H1 (cell line): ENCODE data around the gene TSNAXIP1. TPM values are rescaled to one million over a fixed set of nuclear protein-coding genes. Genes with fewer than 3 reads are reported as not detected.

Experiments
- CTCF ChIA-PET: fragments of 300-600 bp; sonication (Branson Sonifier 250); formaldehyde crosslinking; loops from one replicate; lab custom pipeline; 2021; ENCODE audit not compliant: partially characterized antibody; lab: Charles Lee
- POLR2A ChIA-PET: fragments of 300-600 bp; sonication (Branson Sonifier 250); formaldehyde crosslinking; loops from one replicate; lab custom pipeline; 2021; ENCODE audit warnings: inconsistent platforms; ENCODE audit not compliant: partially characterized antibody; lab: Charles Lee
- DNase-seq, 2 experiments: peaks; one replicate each; pipeline versions ENCODE4 v3.0.0 to v3.0.0-alpha.2; 2010 to 2022; ENCODE audit warnings: low spot score in 2 of 2, low read depth in 1 of 2, mixed read lengths in 1 of 2
- FAIRE-seq: peaks from 2 replicates; lab custom pipeline; 2011; peaks lifted over from hg19 to GRCh38; lab: Jason Lieb, UNC
- H2AFZ ChIP-seq: 2 replicates; pipeline ENCODE4 v1.8.1; 2012; ENCODE audit warnings: low read length, inconsistent platforms
- H2AK5ac ChIP-seq: 2 replicates; pipeline ENCODE4 v1.6.1; 2013; ENCODE audit warnings: low read depth, low read length
- H2BK120ac ChIP-seq: replicated peaks from 2 replicates; pipeline ENCODE3; 2013; ENCODE audit warnings: low read depth, low read length, inconsistent platforms
- H2BK12ac ChIP-seq: 2 replicates; pipeline ENCODE4 v1.6.1; 2013; ENCODE audit warnings: low read depth, low read length
- H2BK15ac ChIP-seq: 2 replicates; pipeline ENCODE4 v1.6.1; 2013; ENCODE audit warnings: low read length
- H2BK20ac ChIP-seq: 2 replicates; pipeline ENCODE4 v1.6.1; 2013; ENCODE audit warnings: low read length
- H2BK5ac ChIP-seq: 2 replicates; pipeline ENCODE4 v1.6.1; 2013; ENCODE audit warnings: low read depth, low read length
- H3K14ac ChIP-seq: 2 replicates; pipeline ENCODE4 v1.6.1; 2013; ENCODE audit warnings: inconsistent platforms; ENCODE audit not compliant: insufficient read length
- H3K18ac ChIP-seq: 2 replicates; pipeline ENCODE4 v1.6.1; 2013; ENCODE audit warnings: low read length; ENCODE audit errors: extremely low read depth
- H3K23ac ChIP-seq: 2 replicates; pipeline ENCODE4 v1.6.1; 2013; ENCODE audit warnings: inconsistent platforms; ENCODE audit not compliant: insufficient read length
- H3K23me2 ChIP-seq: 2 replicates; pipeline ENCODE4 v1.6.1; 2013; ENCODE audit warnings: low read depth, low read length
- H3K27ac ChIP-seq: 2 replicates; pipeline ENCODE4 v1.6.1; 2011; ENCODE audit warnings: low read depth, low read length, inconsistent platforms
- H3K27me3 ChIP-seq, 4 experiments: replicated peaks in 1 of 4; 1 replicate in 1 of 4; 2 replicates in 3 of 4; pipeline versions ENCODE4 v1.6.1 to v1.8.1; 2011 to 2013; ENCODE audit warnings: low read length in 3 of 4, mild to moderate bottlenecking in 3 of 4, inconsistent platforms in 2 of 4, mixed read lengths in 2 of 4, moderate library complexity in 1 of 4; ENCODE audit not compliant: control insufficient read depth in 3 of 4, insufficient read depth in 3 of 4; ENCODE audit errors: extremely low read depth in 1 of 4
- H3K36me3 ChIP-seq, 4 experiments: 2 replicates each; pipeline versions ENCODE4 v1.6.1 to v1.8.1; 2011 to 2013; ENCODE audit warnings: mild to moderate bottlenecking in 4 of 4, low read length in 3 of 4, moderate library complexity in 2 of 4, control low read depth in 1 of 4, inconsistent platforms in 1 of 4; ENCODE audit not compliant: insufficient read depth in 4 of 4, control insufficient read depth in 2 of 4
- H3K4ac ChIP-seq: replicated peaks from 2 replicates; pipeline ENCODE3; 2013; ENCODE audit warnings: low read length, low read depth, mixed read lengths, inconsistent platforms; ENCODE audit not compliant: insufficient read length
- H3K4me1 ChIP-seq, 4 experiments: replicated peaks in 1 of 4; 1 replicate in 1 of 4; 2 replicates in 3 of 4; pipeline versions ENCODE4 v1.6.1 to v1.8.1; 2011 to 2013; ENCODE audit warnings: low read length in 3 of 4, inconsistent platforms in 2 of 4, mixed read lengths in 1 of 4; ENCODE audit not compliant: insufficient read depth in 4 of 4, control insufficient read depth in 3 of 4
- H3K4me2 ChIP-seq, 2 experiments: 2 replicates each; pipeline versions ENCODE4 v1.6.1 to v1.8.1; 2011 to 2013; ENCODE audit warnings: low read depth in 2 of 2, low read length in 2 of 2, control low read depth in 1 of 2, inconsistent platforms in 1 of 2, mild to moderate bottlenecking in 1 of 2; ENCODE audit not compliant: insufficient read depth in 1 of 2
- H3K4me3 ChIP-seq, 4 experiments: fragments of 200-600, 300-600 bp in 1 of 4; sonication (generic), shearing (Covaris generic), sonication (Bioruptor Twin) in 1 of 4; 2 replicates each; pipeline versions ENCODE4 v1.5.1 to v1.8.1; 2011 to 2016; ENCODE audit warnings: low read length in 4 of 4, low read depth in 3 of 4, control low read depth in 2 of 4, inconsistent platforms in 2 of 4, mild to moderate bottlenecking in 2 of 4, mixed read lengths in 1 of 4, moderate library complexity in 1 of 4; ENCODE audit not compliant: insufficient read depth in 2 of 4; ENCODE audit errors: extremely low read depth in 1 of 4
- H3K56ac ChIP-seq: replicated peaks from 2 replicates; pipeline ENCODE3; 2013; ENCODE audit warnings: low read depth, mild to moderate bottlenecking, mixed read lengths, low read length, inconsistent platforms; ENCODE audit not compliant: insufficient read length
- H3K79me1 ChIP-seq: 2 replicates; pipeline ENCODE4 v1.6.1; 2013; ENCODE audit warnings: low read depth, low read length, control low read depth
- H3K79me2 ChIP-seq, 2 experiments: 2 replicates each; pipeline versions ENCODE4 v1.6.1 to v1.8.1; 2012 to 2013; ENCODE audit warnings: low read length in 2 of 2, mild to moderate bottlenecking in 2 of 2, inconsistent platforms in 1 of 2; ENCODE audit not compliant: insufficient read depth in 2 of 2, control insufficient read depth in 1 of 2
- H3K9ac ChIP-seq, 4 experiments: replicated peaks in 1 of 4; 1 replicate in 1 of 4; 2 replicates in 3 of 4; pipeline versions ENCODE4 v1.6.1 to v1.8.1; 2011 to 2013; ENCODE audit warnings: low read depth in 3 of 4, low read length in 3 of 4, control low read depth in 2 of 4, mild to moderate bottlenecking in 2 of 4, moderate library complexity in 2 of 4, inconsistent platforms in 1 of 4; ENCODE audit errors: extremely low read depth in 1 of 4
- H3K9me3 ChIP-seq, 2 experiments: 2 replicates each; pipeline versions ENCODE4 v1.6.1 to v1.8.1; 2012 to 2013; ENCODE audit warnings: mild to moderate bottlenecking in 2 of 2, moderate library complexity in 2 of 2, control low read depth in 1 of 2, inconsistent platforms in 1 of 2, low read depth in 1 of 2, low read length in 1 of 2, mixed read lengths in 1 of 2; ENCODE audit not compliant: insufficient read depth in 2 of 2
- H4K20me1 ChIP-seq, 2 experiments: replicated peaks in 1 of 2; 2 replicates each; pipeline versions ENCODE3 to v1.8.1; 2011 to 2013; ENCODE audit warnings: inconsistent platforms in 2 of 2, low read length in 2 of 2, mild to moderate bottlenecking in 1 of 2; ENCODE audit not compliant: insufficient read depth in 2 of 2, control insufficient read depth in 1 of 2
- H4K5ac ChIP-seq: 2 replicates; pipeline ENCODE4 v1.6.1; 2013; ENCODE audit warnings: low read length, low read depth, mixed read lengths, inconsistent platforms; ENCODE audit not compliant: insufficient read length
- H4K8ac ChIP-seq: 2 replicates; pipeline ENCODE4 v1.8.0; 2013; ENCODE audit warnings: mild to moderate bottlenecking, moderate library complexity, low read length, inconsistent platforms; ENCODE audit not compliant: insufficient read depth; ENCODE audit errors: extremely low read depth
- H4K91ac ChIP-seq: replicated peaks from 2 replicates; pipeline ENCODE3; 2013; ENCODE audit warnings: low read length, mixed read lengths, inconsistent platforms; ENCODE audit not compliant: insufficient read length
- WGBS, 2 experiments: shearing (Covaris generic) in 1 of 2; methylation state at CpG; one replicate each; pipeline versions ENCODE4 v1.1.6 to v1.1.7; 2013 to 2015; ENCODE audit warnings: low lambda C conversion rate in 2 of 2, mixed read lengths in 2 of 2, inconsistent platforms in 1 of 2, low coverage in 1 of 2, missing lambda C conversion rate in 1 of 2; ENCODE audit not compliant: insufficient replicate concordance in 2 of 2, insufficient coverage in 1 of 2, insufficient read length in 1 of 2; ENCODE audit errors: extremely low coverage in 1 of 2, missing lambda C conversion rate in 1 of 2; 5-methylcytosine and 5-hydroxymethylcytosine counted together
- polyA plus RNA-seq, 7 experiments: library from polyadenylated mRNA; depleted of rRNA in 3 of 7; stranded (reverse) in 5 of 7; unstranded in 2 of 7; fragments of >200 nt in 5 of 7; fragments of 200-250 nt in 2 of 7; gene quantifications; 1 replicate in 5 of 7; 2 replicates in 1 of 7; 4 replicates in 1 of 7; pipeline versions ENCODE4 v1.2.1 to v1.2.3, GENCODE V29; 2011 to 2013; ENCODE audit warnings: missing spikeins in 2 of 7, mixed read lengths in 2 of 7
- total RNA-seq: library from RNA; stranded (reverse); fragmentation: NEBNext Ultra II Directional; extraction: Animal tissue kit (Norgen Biotek cat#: 25700); gene quantifications from 2 replicates; pipeline ENCODE4 v1.2.1, GENCODE V29; 2021

The TSNAXIP1 gene
- total and polyA plus RNA-seq, 2 of the 8 experiments (the other 6 are each of a cell fraction or from before 2014, with no cell fraction given): 0.37 to 0.94 TPM

- peaks cover 25 to 44% of the 10 kb centered on the region in 2 experiments for H4K20me1 ChIP-seq
- DNase-seq: no peak
- POLR2A ChIA-PET: interaction anchor here (0.7 to 7.0 kb wide), 7 partner anchors 9 to 72 kb away, joined by 3 to 100 read pairs (median 6); partner anchors contain the start of genes CENPT, EDC4 and NUTF2
These were observed 56.2 kb downstream of the TSNAXIP1 start for GRCh38 chr16:67862623-67863583.

More at GRCh38 chr16:67862623-67863583, 56.2 kb downstream of the TSNAXIP1 start:
- no peak overlapping the region for H4K8ac ChIP-seq
- H3K14ac ChIP-seq: no peak overlapping the region
- no peak overlapping the region for H3K23ac ChIP-seq
- peaks cover 15 to 59% of the 10 kb centered on the region in 2 experiments for H3K79me2 ChIP-seq
- H3K4ac ChIP-seq: no peak overlapping the region
- no peak overlapping the region for H2BK20ac ChIP-seq
- H3K27me3 ChIP-seq: no peaks in the 10 kb centered on the region
- no peak overlapping the region; the same call in 1 of the 2 replicates for H2BK5ac ChIP-seq
- H3K4me1 ChIP-seq: peaks cover 0 to 10% (median 4%) of the 10 kb centered on the region in 4 experiments; a peak in 5 of 7 replicates
- H2BK120ac ChIP-seq: no peak overlapping the region
- CTCF ChIA-PET: interaction anchor here (0.5 to 12.2 kb wide), 17 partner anchors 9 to 384 kb away, joined by 3 to 123 read pairs (median 5); partner anchors contain the start of genes CENPT, NRN1L and NUTF2
- H3K9me3 ChIP-seq: no peaks in the 10 kb centered on the region
- H3K23me2 ChIP-seq: no peaks in the 10 kb centered on the region
- H3K4me2 ChIP-seq: no peak overlapping the region
- peaks cover 41% of the 10 kb centered on the region for H3K79me1 ChIP-seq
- no peak overlapping the region for H3K56ac ChIP-seq
- H3K4me3 ChIP-seq: no peak overlapping the region
- H2BK12ac ChIP-seq: peak overlapping the region; percentile 39; the same call in 1 of the 2 replicates
- no peak for FAIRE-seq
- peak overlapping the region in 1 of 4 experiments; percentile 35; a peak in 1 of 7 replicates for H3K9ac ChIP-seq
- no peak overlapping the region for H2AK5ac ChIP-seq
- 88% methylated on average over 11 of the region's 11 CpGs; no CpG with 5 or more reads in 1 of the 2 experiments for WGBS, 2 experiments
- H3K18ac ChIP-seq: no peak overlapping the region
- H3K36me3 ChIP-seq: peaks cover 8 to 38% (median 12%) of the 10 kb centered on the region in 4 experiments; a peak in 6 of 8 replicates
- no peak overlapping the region for H2BK15ac ChIP-seq
- no peak overlapping the region for H4K5ac ChIP-seq
- H2AFZ ChIP-seq: no peak overlapping the region
- H3K27ac ChIP-seq: no peak overlapping the region
- no peak overlapping the region for H4K91ac ChIP-seq
